ENCODE measurements around the gene RDH11.

The RDH11 gene

DNA sequence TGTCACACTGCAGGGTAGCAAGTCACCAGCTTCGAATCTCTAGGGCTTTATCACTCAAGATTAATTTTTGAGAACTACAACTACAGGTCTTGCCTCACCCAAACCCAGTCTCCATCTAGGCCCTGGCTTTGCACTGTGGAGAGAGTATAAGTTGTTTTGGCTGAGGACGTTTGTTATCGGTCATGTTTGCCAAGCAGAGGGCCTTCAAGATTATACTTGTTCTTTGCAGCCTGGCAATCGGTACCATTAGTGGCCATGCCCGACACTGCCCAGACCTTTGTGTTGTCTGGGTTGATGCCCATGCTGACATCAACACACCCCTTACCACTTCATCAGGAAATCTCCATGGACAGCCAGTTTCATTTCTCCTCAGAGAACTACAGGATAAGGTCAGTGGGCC is 50.1 kb downstream of the RDH11 start:
- DNase-seq, result no peak

DNA sequence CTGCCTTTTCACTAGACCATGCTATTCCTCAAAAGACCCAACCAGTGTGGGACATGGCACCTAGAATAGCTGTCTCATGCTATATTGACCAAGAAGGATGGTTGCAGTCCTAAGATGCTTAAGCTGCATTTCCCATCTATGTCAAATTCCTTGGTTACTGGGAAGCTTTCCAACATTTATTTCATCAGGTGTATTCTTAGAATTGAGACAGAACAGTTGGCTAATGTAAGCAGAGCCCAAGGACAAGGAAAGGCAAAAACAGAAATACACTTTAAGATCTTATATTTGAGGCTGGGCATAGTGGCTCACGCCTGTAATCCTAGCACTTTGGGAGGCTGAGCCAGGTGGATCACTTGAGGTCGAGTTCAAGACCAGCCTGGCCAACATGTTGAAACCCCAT is 51.1 kb downstream of the RDH11 start:
- no peak for DNase-seq

DNA sequence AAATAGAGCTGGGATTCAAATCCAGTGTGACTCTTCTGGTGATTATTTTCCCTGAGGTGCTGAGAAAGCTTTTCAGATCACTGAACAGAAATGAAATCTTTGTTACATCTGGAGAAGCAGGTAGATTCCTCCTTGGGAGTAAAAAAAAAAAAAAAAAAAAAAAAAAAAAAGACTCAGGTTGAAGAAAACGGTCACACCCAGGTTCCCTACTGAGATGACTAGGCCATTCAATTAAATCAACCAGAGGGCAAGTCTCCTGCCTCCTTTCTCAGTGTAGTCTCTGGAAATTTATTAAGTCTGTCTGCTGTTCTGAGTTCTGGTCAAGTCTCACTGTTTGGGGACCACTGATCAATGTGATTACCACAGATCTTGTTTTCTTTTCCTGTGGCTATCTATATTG is 51.9 kb downstream of the RDH11 start:
- no peak for DNase-seq

DNA sequence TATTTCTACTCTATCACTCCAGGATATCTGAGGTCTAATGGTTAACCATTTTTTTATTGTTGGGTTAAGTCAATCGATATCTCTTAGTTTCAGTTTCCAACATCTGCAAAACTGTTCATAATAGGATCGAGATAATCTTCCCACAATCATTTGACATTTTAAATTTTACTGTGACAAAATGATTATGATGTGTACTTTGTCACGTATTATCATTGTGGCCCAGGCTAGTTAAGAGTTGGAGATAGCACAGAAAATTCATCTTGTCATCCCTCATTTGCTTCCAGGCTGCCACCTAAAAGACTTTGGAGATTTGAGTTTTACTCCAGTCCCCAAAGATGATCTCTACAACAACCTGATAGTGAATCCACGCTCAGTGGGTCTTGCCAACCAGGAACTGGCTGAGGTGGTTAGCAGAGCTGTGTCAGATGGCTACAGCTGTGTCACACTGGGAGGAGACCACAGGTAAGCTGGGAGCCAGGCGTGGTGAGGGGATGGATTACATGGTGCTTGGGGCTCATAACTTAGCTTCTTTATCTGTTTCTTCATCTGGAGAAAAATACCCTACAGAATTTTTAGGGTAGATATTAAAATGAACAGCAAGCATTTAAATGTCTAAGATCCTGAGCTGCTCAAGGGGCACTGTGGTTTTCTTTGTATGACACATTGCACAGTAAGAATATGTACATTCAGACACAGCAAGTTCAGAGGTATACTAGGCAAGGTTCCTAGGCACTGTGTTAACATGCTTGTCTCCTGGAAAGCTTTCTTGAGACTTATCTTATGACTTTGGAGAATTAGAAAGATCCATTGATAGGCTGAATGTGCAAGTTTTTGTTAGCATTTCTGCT is 53.4 kb downstream of the RDH11 start:
- DNase-seq, result no peak

DNA sequence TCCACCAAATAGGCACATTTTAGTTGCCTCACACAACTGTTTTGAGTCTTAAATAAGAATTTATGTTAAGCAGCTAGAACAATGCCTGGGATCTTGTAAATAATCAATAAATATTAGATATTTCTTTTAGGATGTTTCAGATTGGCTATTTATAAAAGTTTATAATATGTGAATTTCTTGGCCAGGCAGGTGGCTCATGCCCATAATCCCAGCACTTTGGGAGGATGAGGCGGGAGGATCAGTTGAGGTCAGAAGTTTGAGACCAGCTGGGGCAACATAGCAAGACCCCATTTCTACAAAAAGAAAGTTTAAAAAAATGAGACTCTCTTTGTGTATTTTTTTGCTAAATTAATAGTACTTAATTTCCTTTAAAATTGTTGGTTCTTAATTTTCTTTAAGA is 54.1 kb downstream of the RDH11 start:
- DNase-seq, result no peak

DNA sequence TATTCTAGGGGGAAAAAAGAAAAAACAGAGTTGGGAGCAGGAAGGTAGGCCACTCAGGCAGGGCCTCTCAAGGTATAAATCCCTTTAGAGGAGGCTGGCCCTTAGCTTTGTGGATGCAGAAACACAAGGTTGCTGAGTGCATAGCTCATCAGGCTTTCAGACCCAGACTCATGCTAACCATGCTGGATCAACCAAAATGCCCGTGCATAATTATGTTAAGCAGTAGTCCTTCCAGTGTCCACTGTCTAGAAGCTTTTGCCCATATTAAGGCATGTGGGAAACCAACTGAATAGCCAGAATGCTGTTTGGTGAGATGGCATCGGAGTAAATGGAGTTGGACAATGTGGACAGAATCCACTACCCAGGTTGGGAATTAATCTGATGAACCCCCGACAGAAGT is 56.9 kb downstream of the RDH11 start:
- no peak for DNase-seq

DNA sequence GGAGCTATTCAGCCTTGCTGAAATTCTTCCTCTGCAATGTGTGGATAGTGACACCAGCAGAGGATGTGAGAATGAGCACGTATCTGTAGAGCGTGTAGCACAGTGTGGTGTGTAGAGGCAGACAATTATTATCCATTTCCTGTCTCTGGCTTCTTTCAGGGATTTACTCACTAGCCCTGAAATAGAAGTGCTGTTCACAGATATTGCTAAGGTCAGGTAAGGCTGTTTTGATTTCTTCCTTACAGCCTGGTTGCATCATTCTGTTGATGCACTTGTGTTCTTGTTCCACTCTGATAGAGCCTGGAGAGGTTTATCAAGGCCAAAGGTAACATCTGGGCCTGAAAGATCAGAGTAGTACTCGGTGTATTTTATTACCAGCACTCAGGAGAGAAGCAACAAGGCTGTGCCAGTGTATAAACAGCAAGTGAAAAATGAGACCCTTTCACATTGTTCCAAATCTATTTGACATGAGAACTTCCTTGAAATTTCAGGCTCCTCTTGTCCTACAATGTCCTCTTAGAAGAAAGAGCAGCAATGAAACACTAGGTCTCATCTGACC is 59.1 kb downstream of the RDH11 start:
- no peak for DNase-seq

DNA sequence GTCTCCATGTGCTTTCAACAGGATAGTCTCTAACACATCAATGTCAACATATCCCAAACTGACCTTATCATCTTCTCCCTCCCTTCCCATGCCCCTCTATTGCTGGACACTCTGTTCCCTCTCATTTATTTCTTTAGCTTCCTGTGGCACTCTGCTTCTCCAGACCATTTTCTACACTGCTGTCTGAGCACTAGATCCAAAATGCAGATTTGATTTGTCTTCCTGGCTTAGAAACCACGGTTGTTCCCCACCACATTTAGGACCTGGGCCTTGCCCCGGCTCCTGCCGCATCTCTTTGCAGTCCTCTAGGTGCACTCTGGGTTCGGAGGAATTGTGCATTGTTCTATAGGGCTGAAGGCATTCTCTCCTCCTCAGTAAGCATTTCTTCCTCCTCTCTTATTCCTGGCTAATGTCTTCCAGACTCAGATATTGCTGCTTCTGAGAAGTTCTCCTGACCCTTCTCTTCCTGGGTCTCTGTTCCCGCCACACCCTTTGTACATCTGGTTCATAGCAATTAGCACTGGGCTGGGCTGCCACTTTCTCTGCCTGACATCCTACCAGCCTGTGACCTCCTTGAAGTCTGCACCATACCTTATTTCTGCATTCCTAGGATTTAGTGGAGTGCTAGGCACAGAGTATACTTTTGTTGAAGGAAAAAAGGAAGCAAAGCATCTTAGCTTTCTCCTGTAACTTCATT is 62.0 kb downstream of the RDH11 start:
- no peak for DNase-seq

DNA sequence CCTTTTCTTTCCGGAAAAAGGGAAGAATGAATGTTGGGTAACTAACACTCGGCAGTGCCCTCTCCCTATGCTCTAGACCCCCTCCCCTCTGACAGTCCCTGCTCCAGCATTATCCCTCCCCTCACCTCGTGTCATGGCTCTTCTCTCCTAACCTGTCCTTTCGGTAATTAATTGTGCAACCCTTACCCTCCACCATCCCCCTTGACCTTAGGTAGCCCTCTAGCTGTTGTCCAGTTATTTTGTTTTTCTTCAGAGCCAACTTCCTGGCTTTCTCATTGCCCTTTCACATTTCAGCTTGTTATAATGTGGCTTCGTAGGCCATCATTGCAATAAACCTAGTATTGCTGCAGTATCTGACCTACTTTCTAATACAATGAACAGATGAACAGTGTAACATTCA is 64.6 kb downstream of the RDH11 start:
- DNase-seq, result no peak

- DNase-seq, result no peak
Observed at GRCh38 chr14:67630186-67630585, 65.4 kb downstream of the RDH11 start.

DNA sequence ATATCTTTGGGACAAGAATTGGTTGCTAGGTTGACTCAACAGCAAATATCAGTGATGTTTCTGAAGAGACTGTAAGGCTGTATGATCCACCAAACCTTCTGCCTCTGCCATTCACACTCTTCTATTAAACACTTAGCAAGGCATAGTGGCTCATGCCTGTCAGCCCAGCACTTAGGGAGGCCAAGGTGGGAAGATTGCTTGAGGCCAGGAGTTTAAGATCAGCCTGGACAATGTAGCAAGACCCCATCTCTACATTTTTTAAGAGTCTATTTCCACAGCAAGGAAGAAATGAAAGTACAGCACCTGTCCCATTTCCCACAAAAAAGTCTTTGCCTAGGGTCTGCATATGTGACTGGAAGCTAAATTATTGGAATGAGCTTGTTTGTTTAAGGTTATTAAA is 68.0 kb downstream of the RDH11 start:
- DNase-seq, result no peak

Measured in activated gamma-delta T cell (primary cell).